Gastrocnemius medialis (tissue), 4 donors: Measurements from ENCODE around the gene GABRB1. TPM values are rescaled to one million over a fixed set of nuclear protein-coding genes. Genes with fewer than 3 reads are reported as not detected.

ENCODE experiments used
- ATAC-seq, 2 donors: fragments of 150-250 bp; one replicate each; pipeline ENCODE4 v1.9.1; 2016
- DNase-seq, 2 donors: peaks; one replicate each; pipeline ENCODE4 v3.0.0-alpha.2; 2019
- H3K27ac ChIP-seq, 4 donors: fragments of 200-600 bp; sonication (generic); 1 replicate in 1 of 4; 2 replicates in 3 of 4; pipeline ENCODE4 v1.5.1; 2016 to 2018; ENCODE audit warnings: mild to moderate bottlenecking in 2 of 4, moderate library complexity in 1 of 4
- H3K27me3 ChIP-seq, 3 donors: fragments of 200-600 bp; sonication (generic) in 2 of 3; 1 replicate in 1 of 3; 2 replicates in 2 of 3; pipeline versions ENCODE4 v1.5.1 to v1.6.0; 2016 to 2019; ENCODE audit warnings: mild to moderate bottlenecking in 1 of 3, moderate library complexity in 1 of 3
- H3K36me3 ChIP-seq, 2 donors: fragments of 200-600 bp; sonication (generic) in 1 of 2; one replicate each; pipeline ENCODE4 v1.5.1; 2017 to 2018
- H3K4me1 ChIP-seq, 2 donors: fragments of 200-600 bp; sonication (generic) in 1 of 2; one replicate each; pipeline ENCODE4 v1.5.1; 2016 to 2017; ENCODE audit warnings: mild to moderate bottlenecking in 2 of 2
- H3K4me3 ChIP-seq, 4 donors: fragments of 200-600 bp; sonication (generic) in 3 of 4; 1 replicate in 1 of 4; 2 replicates in 3 of 4; pipeline ENCODE4 v1.5.1; 2016 to 2019; ENCODE audit warnings: mild to moderate bottlenecking in 2 of 4
- H3K9me3 ChIP-seq, 3 donors: fragments of 200-600 bp; sonication (generic) in 2 of 3; 1 replicate in 1 of 3; 2 replicates in 2 of 3; pipeline ENCODE4 v1.5.1; 2016 to 2019
- POLR2A ChIP-seq, 2 donors: fragments of 450-650 bp; IDR thresholded peaks; one replicate each; pipeline ENCODE4 v1.6.1; 2017; ENCODE audit warnings: antibody characterized with exemption in 2 of 2, mild to moderate bottlenecking in 2 of 2, moderate library complexity in 2 of 2
- in situ Hi-C, 4 donors: fragments of 200-750 bp; cut with MboI; loops; one replicate each; pipeline versions ENCODE4 v1.15.0 to v1.8.0; 2017; ENCODE audit warnings: low sequenced_read_pairs in 4 of 4
- intact Hi-C: fragments of 100-400 bp; cut with DNase I; formaldehyde crosslinking; loops from one replicate; pipeline ENCODE4 v1.15.1; 2023; ENCODE audit warnings: low total_unique reads
- total RNA-seq, 4 donors: library from RNA; depleted of rRNA; stranded (reverse); fragments of >200 nt; gene quantifications; one replicate each; pipeline versions ENCODE4 v1.1.0 to v1.2.3, GENCODE V29; 2016
- TF ChIP-seq, protein P1 (sequence below), 5 experiments: fragments of 450-650 bp in 3 of 5; fragments of 200-600 bp in 2 of 5; sonication (generic) in 2 of 5; IDR thresholded peaks in 4 of 5; conservative IDR thresholded peaks in 1 of 5; 1 replicate in 4 of 5; 2 replicates in 1 of 5; pipeline ENCODE4 v1.5.1; 2016 to 2019; ENCODE audit warnings: antibody characterized with exemption in 5 of 5, mild to moderate bottlenecking in 3 of 5, moderate library complexity in 3 of 5

Gene GABRB1
- total RNA-seq, 4 donors from 2014 or later: not detected

DNA sequence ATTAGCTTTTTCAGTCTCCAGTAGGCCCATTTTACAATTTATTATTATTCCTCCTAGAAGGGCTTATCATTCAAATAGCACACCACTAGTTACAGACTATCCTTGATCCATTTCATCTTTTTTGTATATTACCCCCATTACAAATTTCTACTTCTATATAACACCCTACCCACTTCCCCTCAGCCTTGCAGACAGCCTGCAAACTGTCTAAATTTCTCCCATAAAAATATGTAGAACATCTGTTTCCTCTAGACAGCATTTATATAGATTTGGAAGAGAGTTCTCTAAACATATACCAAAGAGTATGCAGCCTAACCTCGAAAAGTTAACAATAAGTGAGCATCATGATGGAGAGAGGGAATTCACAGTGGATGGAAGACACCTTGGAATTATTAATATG lies 401.4 kb downstream of the GABRB1 start:
- H3K27ac ChIP-seq: no peak overlapping the region
- ATAC-seq (no peak), DNase-seq (no peak)
- no peaks in the 10 kb centered on the region for H3K9me3 ChIP-seq
- in situ Hi-C loops: no loop called here
- H3K4me1 ChIP-seq: no peaks in the 10 kb centered on the region
- TF ChIP-seq, protein P1, sequence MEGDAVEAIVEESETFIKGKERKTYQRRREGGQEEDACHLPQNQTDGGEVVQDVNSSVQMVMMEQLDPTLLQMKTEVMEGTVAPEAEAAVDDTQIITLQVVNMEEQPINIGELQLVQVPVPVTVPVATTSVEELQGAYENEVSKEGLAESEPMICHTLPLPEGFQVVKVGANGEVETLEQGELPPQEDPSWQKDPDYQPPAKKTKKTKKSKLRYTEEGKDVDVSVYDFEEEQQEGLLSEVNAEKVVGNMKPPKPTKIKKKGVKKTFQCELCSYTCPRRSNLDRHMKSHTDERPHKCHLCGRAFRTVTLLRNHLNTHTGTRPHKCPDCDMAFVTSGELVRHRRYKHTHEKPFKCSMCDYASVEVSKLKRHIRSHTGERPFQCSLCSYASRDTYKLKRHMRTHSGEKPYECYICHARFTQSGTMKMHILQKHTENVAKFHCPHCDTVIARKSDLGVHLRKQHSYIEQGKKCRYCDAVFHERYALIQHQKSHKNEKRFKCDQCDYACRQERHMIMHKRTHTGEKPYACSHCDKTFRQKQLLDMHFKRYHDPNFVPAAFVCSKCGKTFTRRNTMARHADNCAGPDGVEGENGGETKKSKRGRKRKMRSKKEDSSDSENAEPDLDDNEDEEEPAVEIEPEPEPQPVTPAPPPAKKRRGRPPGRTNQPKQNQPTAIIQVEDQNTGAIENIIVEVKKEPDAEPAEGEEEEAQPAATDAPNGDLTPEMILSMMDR (IDR thresholded peaks at IDR 0.05 in 4 of 5, conservative IDR thresholded peaks at IDR 0.05 in 1 of 5): no peak
- TF ChIP-seq POLR2A (IDR thresholded peaks at IDR 0.05): no peak
- intact Hi-C loops: no loop called here
- H3K36me3 ChIP-seq: no peaks in the 10 kb centered on the region
- H3K27me3 ChIP-seq: no peaks in the 10 kb centered on the region
- H3K4me3 ChIP-seq: no peak overlapping the region

DNA sequence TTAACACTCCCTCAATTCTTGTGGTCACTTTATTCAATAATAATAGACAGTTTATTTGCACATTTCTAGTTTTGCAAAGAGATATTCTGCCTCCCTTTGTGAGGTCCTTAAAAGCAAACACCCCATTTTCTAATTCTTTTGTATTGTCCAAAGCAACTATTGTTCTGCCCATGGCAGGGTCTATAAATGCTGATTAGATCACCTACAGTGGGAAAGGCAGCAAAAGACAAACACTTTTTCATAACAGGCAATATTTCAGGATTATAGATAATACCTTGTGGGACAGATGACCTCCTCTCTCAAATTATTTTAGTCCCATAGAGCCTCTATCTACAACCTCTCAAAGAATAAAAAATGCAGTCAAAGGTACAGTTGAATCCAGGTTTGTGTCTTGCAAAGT lies 403.6 kb downstream of the GABRB1 start:
- in situ Hi-C loops: no loop called here

DNA sequence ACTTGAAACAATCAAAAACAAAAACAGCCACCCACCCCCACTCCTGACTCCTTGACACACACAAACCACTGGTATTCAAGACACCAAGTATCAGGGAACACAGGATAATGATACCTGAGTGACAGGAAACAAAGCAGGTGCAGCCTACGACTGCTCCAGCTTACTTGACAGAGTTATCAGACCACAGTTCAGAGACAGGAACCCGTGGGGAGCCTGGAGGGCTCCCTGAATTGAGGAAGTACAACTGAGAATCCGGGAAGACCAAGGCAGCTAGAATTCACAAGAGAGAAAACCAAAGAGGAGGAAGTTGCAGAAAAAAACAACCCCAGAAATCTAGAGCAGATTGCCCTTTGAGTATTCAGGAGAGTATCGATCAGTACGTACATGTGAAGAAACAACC lies 411.6 kb downstream of the GABRB1 start:
- no peak for TF ChIP-seq POLR2A (IDR thresholded peaks at IDR 0.05)
- TF ChIP-seq, protein P1 (IDR thresholded peaks at IDR 0.05 in 4 of 5, conservative IDR thresholded peaks at IDR 0.05 in 1 of 5): no peak
- Histone ChIP-seq H3K36me3 (no peaks in the 10 kb centered on the region), H3K4me3 (no peak overlapping the region), H3K9me3 (no peaks in the 10 kb centered on the region), H3K27ac (no peak overlapping the region), H3K27me3 (no peaks in the 10 kb centered on the region), H3K4me1 (no peaks in the 10 kb centered on the region)
- ATAC-seq: no peak
- no peak for DNase-seq
- intact Hi-C loops (no loop called here), in situ Hi-C loops (no loop called here)

More for the DNA sequence above, 403.6 kb downstream of the GABRB1 start:
- Histone ChIP-seq H3K9me3 (no peaks in the 10 kb centered on the region), H3K36me3 (no peaks in the 10 kb centered on the region), H3K27me3 (no peaks in the 10 kb centered on the region), H3K4me3 (no peak overlapping the region), H3K27ac (no peak overlapping the region), H3K4me1 (no peaks in the 10 kb centered on the region)
- ATAC-seq: no peak
- no peak for DNase-seq
- no peak for TF ChIP-seq POLR2A (IDR thresholded peaks at IDR 0.05)
- TF ChIP-seq, protein P1 (IDR thresholded peaks at IDR 0.05 in 4 of 5, conservative IDR thresholded peaks at IDR 0.05 in 1 of 5): no peak
- intact Hi-C loops: no loop called here

DNA sequence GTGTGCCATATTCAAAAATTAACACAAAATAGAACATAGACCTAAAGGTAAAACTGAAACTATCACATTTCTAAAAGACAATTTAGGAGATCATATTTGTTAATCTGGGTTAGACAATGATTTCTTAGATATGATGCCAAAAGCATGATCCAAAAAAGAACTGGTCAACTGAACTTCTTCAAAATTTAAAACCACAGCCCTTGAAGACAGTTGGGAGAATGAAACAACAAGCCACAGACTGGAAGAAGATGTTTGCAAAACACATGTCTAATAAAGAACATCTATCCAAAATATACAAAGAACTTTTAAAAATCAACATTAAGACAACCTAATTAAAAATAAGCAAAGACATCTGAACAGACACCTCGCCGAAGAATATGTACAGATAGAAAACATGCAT lies 412.7 kb downstream of the GABRB1 start:
- Histone ChIP-seq H3K27ac (no peak overlapping the region), H3K27me3 (no peaks in the 10 kb centered on the region), H3K36me3 (no peaks in the 10 kb centered on the region), H3K4me3 (no peak overlapping the region), H3K9me3 (no peaks in the 10 kb centered on the region), H3K4me1 (no peaks in the 10 kb centered on the region)
- no peak for ATAC-seq
- in situ Hi-C loops: no loop called here
- TF ChIP-seq, protein P1 (IDR thresholded peaks at IDR 0.05 in 4 of 5, conservative IDR thresholded peaks at IDR 0.05 in 1 of 5): no peak
- TF ChIP-seq POLR2A (IDR thresholded peaks at IDR 0.05): no peak
- no peak for DNase-seq
- intact Hi-C loops: no loop called here

DNA sequence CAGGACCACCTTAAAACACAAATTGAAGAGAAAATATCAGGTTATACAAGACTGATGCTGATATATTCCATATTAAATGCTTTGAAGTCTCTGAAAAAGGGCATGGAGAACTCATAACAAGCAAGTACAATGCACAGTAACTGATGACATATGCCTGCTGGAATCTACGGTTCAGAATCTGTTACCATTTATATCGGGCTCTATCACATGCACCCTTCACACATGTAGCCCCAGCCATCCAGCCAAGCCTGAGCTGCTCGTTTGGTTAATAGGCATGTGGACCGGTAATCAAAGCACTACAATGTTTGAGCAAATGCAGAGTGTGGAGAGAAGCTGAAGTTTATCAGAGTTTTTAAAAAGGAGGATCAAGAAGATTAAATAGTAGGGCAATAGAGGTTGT lies 420.3 kb downstream of the GABRB1 start:
- H3K4me1 ChIP-seq: no peaks in the 10 kb centered on the region
- in situ Hi-C loops: loop anchor here in 1 of 4 donors (25.0 kb wide), 1 partner anchor 461 kb away; the partner anchor contains the start of gene NFXL1
- H3K9me3 ChIP-seq: no peaks in the 10 kb centered on the region
- TF ChIP-seq, protein P1 (IDR thresholded peaks at IDR 0.05 in 4 of 5, conservative IDR thresholded peaks at IDR 0.05 in 1 of 5): no peak
- no peak for TF ChIP-seq POLR2A (IDR thresholded peaks at IDR 0.05)
- DNase-seq: no peak
- H3K27ac ChIP-seq: no peak overlapping the region
- intact Hi-C loops: no loop called here
- no peaks in the 10 kb centered on the region for H3K27me3 ChIP-seq
- H3K36me3 ChIP-seq: peaks cover 0 to 29% of the 10 kb centered on the region in 2 donors
- no peak overlapping the region for H3K4me3 ChIP-seq
- no peak for ATAC-seq
